ENCODE measurements around the gene OR5F1.

Gene OR5F1

GRCh38 chr11:55994525-55994924, at the start of gene OR5F1:
OR5F1 (minus strand) TSS chr11:55994625; CDS start chr11:55994625, 0 bp downstream.
- DNase-seq (ENCODE audit: low read depth, low spot score): no peak

- no peak for DNase-seq (ENCODE audit: low read depth, low spot score)
Measured at GRCh38 chr11:56027354-56027753, 32.9 kb upstream of the OR5F1 start, which contains the start of gene OR5AS1. OR5AS1 (plus strand) TSS chr11:56027654; CDS start chr11:56030419, 2,765 bp downstream.

GRCh38 chr11:56013805-56014204, 19.4 kb upstream of the OR5F1 start:
- DNase-seq (ENCODE audit: low read depth, low spot score): no peak

GRCh38 chr11:56010716-56011115, 16.3 kb upstream of the OR5F1 start:
- no peak for DNase-seq (ENCODE audit: low read depth, low spot score)

- DNase-seq (ENCODE audit: low read depth, low spot score): no peak
Measured at GRCh38 chr11:55970935-55971334, 23.5 kb downstream of the OR5F1 start.

- DNase-seq (ENCODE audit: low read depth, low spot score): no peak
Measured at GRCh38 chr11:55969845-55970244, 24.6 kb downstream of the OR5F1 start, which contains the start of gene OR10AG1. OR10AG1 (minus strand) TSS chr11:55969945; CDS start chr11:55969907, 38 bp downstream.

- DNase-seq (ENCODE audit: low read depth, low spot score): no peak
Measured at GRCh38 chr11:55967914-55968313, 26.5 kb downstream of the OR5F1 start.

GRCh38 chr11:55966391-55966790, 28.0 kb downstream of the OR5F1 start:
- DNase-seq (ENCODE audit: low read depth, low spot score): no peak

GRCh38 chr11:55956521-55956920, 37.9 kb downstream of the OR5F1 start:
- DNase-seq (ENCODE audit: low read depth, low spot score): no peak

- no peak for DNase-seq (ENCODE audit: low read depth, low spot score)
Measured at GRCh38 chr11:55949330-55949729, 45.1 kb downstream of the OR5F1 start.
